Gastrocnemius medialis (tissue), 4 donors: ENCODE data around the gene RBFOX2.

ENCODE experiments used
- POLR2A ChIP-seq, 2 donors: fragments of 450-650 bp; IDR thresholded peaks; one replicate each; pipeline ENCODE4 v1.6.1; 2017; ENCODE audit warnings: antibody characterized with exemption in 2 of 2, mild to moderate bottlenecking in 2 of 2, moderate library complexity in 2 of 2
- TF ChIP-seq, protein P1 (sequence below), 5 experiments: fragments of 450-650 bp in 3 of 5; fragments of 200-600 bp in 2 of 5; sonication (generic) in 2 of 5; IDR thresholded peaks in 4 of 5; conservative IDR thresholded peaks in 1 of 5; 1 replicate in 4 of 5; 2 replicates in 1 of 5; pipeline ENCODE4 v1.5.1; 2016 to 2019; ENCODE audit warnings: antibody characterized with exemption in 5 of 5, mild to moderate bottlenecking in 3 of 5, moderate library complexity in 3 of 5

DNA sequence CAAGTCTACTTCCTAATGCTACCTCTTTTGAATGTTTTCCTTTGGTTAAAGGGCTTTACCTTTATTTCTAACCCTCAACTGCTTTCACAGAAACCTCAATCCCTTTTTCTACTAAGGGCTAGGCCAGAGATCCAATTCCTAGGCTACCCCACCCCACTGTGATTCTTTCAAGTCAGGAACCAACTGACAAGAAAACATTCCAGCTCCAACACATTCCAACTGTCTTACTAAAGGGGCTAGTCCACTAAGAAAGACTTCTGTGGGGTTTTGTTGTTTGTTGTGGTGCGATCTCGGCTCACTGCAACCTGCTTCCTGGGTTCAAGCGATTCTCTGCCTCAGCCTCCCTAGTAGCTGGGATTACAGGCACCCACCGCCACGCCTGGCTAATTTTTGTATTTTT lies 159.7 kb downstream of the RBFOX2 start:
- TF ChIP-seq POLR2A (IDR thresholded peaks at IDR 0.05), result no peak
- TF ChIP-seq, protein P1, sequence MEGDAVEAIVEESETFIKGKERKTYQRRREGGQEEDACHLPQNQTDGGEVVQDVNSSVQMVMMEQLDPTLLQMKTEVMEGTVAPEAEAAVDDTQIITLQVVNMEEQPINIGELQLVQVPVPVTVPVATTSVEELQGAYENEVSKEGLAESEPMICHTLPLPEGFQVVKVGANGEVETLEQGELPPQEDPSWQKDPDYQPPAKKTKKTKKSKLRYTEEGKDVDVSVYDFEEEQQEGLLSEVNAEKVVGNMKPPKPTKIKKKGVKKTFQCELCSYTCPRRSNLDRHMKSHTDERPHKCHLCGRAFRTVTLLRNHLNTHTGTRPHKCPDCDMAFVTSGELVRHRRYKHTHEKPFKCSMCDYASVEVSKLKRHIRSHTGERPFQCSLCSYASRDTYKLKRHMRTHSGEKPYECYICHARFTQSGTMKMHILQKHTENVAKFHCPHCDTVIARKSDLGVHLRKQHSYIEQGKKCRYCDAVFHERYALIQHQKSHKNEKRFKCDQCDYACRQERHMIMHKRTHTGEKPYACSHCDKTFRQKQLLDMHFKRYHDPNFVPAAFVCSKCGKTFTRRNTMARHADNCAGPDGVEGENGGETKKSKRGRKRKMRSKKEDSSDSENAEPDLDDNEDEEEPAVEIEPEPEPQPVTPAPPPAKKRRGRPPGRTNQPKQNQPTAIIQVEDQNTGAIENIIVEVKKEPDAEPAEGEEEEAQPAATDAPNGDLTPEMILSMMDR (IDR thresholded peaks at IDR 0.05 in 4 of 5, conservative IDR thresholded peaks at IDR 0.05 in 1 of 5), result no peak
